IMR-90 (cell line): Measurements from ENCODE around the gene CYP19A1. TPM values are rescaled to one million over a fixed set of nuclear protein-coding genes. Genes with fewer than 3 reads are reported as not detected.

Source experiments
- ATAC-seq: fragments of 200-7000 bp; cut with Tn5 transposase; 2 replicates; pipeline ENCODE4 v1.9.1; 2020; ENCODE audit warnings: low read depth, mild to moderate bottlenecking, moderate library complexity
- BruUV-seq: library from RNA; stranded (reverse); fragments of 400-500 nt; replicated peaks from 2 replicates; lab custom pipeline; 2021; lab: Mats Ljungman, UMichigan
- CTCF ChIA-PET: fragments of 300-600 bp; formaldehyde crosslinking; extraction: SDS; loops from one replicate; lab custom pipeline; 2021; ENCODE audit warnings: antibody characterized with exemption; lab: Yijun Ruan, JAX
- POLR2A ChIA-PET: fragments of 300-600 bp; sonication (Branson Sonifier 250); formaldehyde crosslinking; loops from one replicate; lab custom pipeline; 2022; ENCODE audit warnings: antibody characterized with exemption; ENCODE audit not compliant: unreplicated experiment; lab: Charles Lee
- DNase-seq: peaks from one replicate; pipeline ENCODE4 v3.0.0; 2013
- H2AFZ ChIP-seq: replicated peaks from 2 replicates; pipeline ENCODE3; 2013; ENCODE audit warnings: low read length, mild to moderate bottlenecking; ENCODE audit not compliant: poor library complexity
- H2AK5ac ChIP-seq: 2 replicates; pipeline ENCODE4 v1.6.1; 2013; ENCODE audit warnings: low read depth, low read length, inconsistent platforms
- H2AK9ac ChIP-seq: replicated peaks from 2 replicates; pipeline ENCODE3; 2013; ENCODE audit warnings: mild to moderate bottlenecking, low read depth, low read length, moderate library complexity; ENCODE audit not compliant: poor library complexity
- H2BK120ac ChIP-seq: 2 replicates; pipeline ENCODE4 v1.6.1; 2013; ENCODE audit warnings: low read depth, low read length, inconsistent platforms
- H2BK15ac ChIP-seq: 3 replicates; pipeline ENCODE4 v1.6.1; 2013; ENCODE audit warnings: low read depth, low read length, inconsistent platforms
- H2BK20ac ChIP-seq: 2 replicates; pipeline ENCODE4 v1.6.1; 2013; ENCODE audit warnings: low read depth, mild to moderate bottlenecking, inconsistent platforms, low read length, moderate library complexity
- H2BK5ac ChIP-seq: 2 replicates; pipeline ENCODE4 v1.6.1; 2013; ENCODE audit warnings: mild to moderate bottlenecking, low read depth, low read length, inconsistent platforms; ENCODE audit not compliant: poor library complexity, severe bottlenecking
- H3K14ac ChIP-seq: replicated peaks from 2 replicates; pipeline ENCODE4 v1.6.1; 2013; ENCODE audit warnings: low read depth, low read length, inconsistent platforms
- H3K18ac ChIP-seq: 2 replicates; pipeline ENCODE4 v1.6.1; 2013; ENCODE audit warnings: low read depth, low read length, control low read depth
- H3K23ac ChIP-seq: 2 replicates; pipeline ENCODE4 v1.6.1; 2013; ENCODE audit warnings: low read depth, low read length, inconsistent platforms
- H3K27ac ChIP-seq: 2 replicates; pipeline ENCODE4 v1.5.1; 2013; ENCODE audit warnings: mild to moderate bottlenecking, control low read depth, low read length; ENCODE audit not compliant: insufficient read depth
- H3K27me3 ChIP-seq: 2 replicates; pipeline ENCODE4 v1.6.1; 2013; ENCODE audit warnings: low read length; ENCODE audit not compliant: control insufficient read depth, insufficient read depth
- H3K36me3 ChIP-seq: 2 replicates; pipeline ENCODE4 v1.6.1; 2013; ENCODE audit warnings: low read length, mixed read lengths; ENCODE audit not compliant: control insufficient read depth, insufficient read depth
- H3K4ac ChIP-seq: 2 replicates; pipeline ENCODE4 v1.6.1; 2013; ENCODE audit warnings: low read depth, low read length, inconsistent platforms
- H3K4me1 ChIP-seq: 2 replicates; pipeline ENCODE4 v1.6.1; 2013; ENCODE audit warnings: low read length, mixed read lengths; ENCODE audit not compliant: control insufficient read depth, insufficient read depth
- H3K4me2 ChIP-seq: 2 replicates; pipeline ENCODE4 v1.6.1; 2013; ENCODE audit warnings: low read depth, mild to moderate bottlenecking, control low read depth, low read length, moderate library complexity
- H3K4me3 ChIP-seq: 2 replicates; pipeline ENCODE4 v1.5.1; 2013; ENCODE audit warnings: low read depth, mild to moderate bottlenecking, control low read depth, low read length, moderate library complexity; ENCODE audit not compliant: insufficient read depth
- H3K56ac ChIP-seq: 2 replicates; pipeline ENCODE4 v1.6.1; 2013; ENCODE audit warnings: low read length, inconsistent platforms; ENCODE audit not compliant: insufficient read depth; ENCODE audit errors: extremely low read depth
- H3K79me1 ChIP-seq, 2 experiments: 2 replicates each; pipeline ENCODE4 v1.6.1; 2013; ENCODE audit warnings: low read length in 2 of 2, inconsistent platforms in 1 of 2, low read depth in 1 of 2
- H3K9ac ChIP-seq: 2 replicates; pipeline ENCODE4 v1.6.1; 2013; ENCODE audit warnings: low read depth, low read length, control low read depth
- H3K9me1 ChIP-seq: 2 replicates; pipeline ENCODE4 v1.6.1; 2013; ENCODE audit warnings: low read length, inconsistent platforms; ENCODE audit not compliant: insufficient read depth
- H3K9me3 ChIP-seq: 2 replicates; pipeline ENCODE4 v1.6.1; 2013; ENCODE audit warnings: low read length; ENCODE audit not compliant: control insufficient read depth, insufficient read depth
- H4K20me1 ChIP-seq: 2 replicates; pipeline ENCODE4 v1.6.1; 2013; ENCODE audit warnings: low read length, inconsistent platforms; ENCODE audit not compliant: insufficient read depth
- H4K5ac ChIP-seq: 2 replicates; pipeline ENCODE4 v1.6.1; 2013; ENCODE audit warnings: mild to moderate bottlenecking, low read depth, low read length, control low read depth
- H4K8ac ChIP-seq, 2 experiments: 2 replicates each; pipeline ENCODE4 v1.6.1; 2013; ENCODE audit warnings: low read depth in 2 of 2, low read length in 2 of 2, control low read depth in 1 of 2, inconsistent platforms in 1 of 2
- H4K91ac ChIP-seq: 2 replicates; pipeline ENCODE4 v1.6.1; 2013; ENCODE audit warnings: low read depth, low read length, inconsistent platforms; ENCODE audit not compliant: insufficient read depth
- BHLHE40 ChIP-seq: fragments of 150-350 bp; IDR thresholded peaks from 2 replicates; pipeline ENCODE4 v1.6.1; 2016; ENCODE audit warnings: mild to moderate bottlenecking, low read depth, low read length
- CEBPB ChIP-seq: IDR thresholded peaks from 2 replicates; pipeline ENCODE4 v1.6.1; 2012; ENCODE audit warnings: low read depth, low read length, improper control_type of control experiment
- CHD1 ChIP-seq: IDR thresholded peaks from 2 replicates; pipeline ENCODE4 v1.6.1; 2012; ENCODE audit warnings: low read depth, low read length, improper control_type of control experiment
- FOS ChIP-seq: fragments of 150-350 bp; IDR thresholded peaks from 2 replicates; pipeline ENCODE4 v1.6.1; 2016; ENCODE audit warnings: low read depth, low read length
- MAFK ChIP-seq: IDR thresholded peaks from 2 replicates; pipeline ENCODE4 v1.6.1; 2012; ENCODE audit warnings: low read depth, low read length, improper control_type of control experiment
- MAZ ChIP-seq: IDR thresholded peaks from 2 replicates; pipeline ENCODE4 v1.6.1; 2012; ENCODE audit warnings: low read depth, mild to moderate bottlenecking, low read length, improper control_type of control experiment, moderate library complexity, borderline replicate concordance
- MXI1 ChIP-seq: IDR thresholded peaks from 2 replicates; pipeline ENCODE4 v1.6.1; 2012; ENCODE audit warnings: low read depth, mild to moderate bottlenecking, low read length, moderate library complexity, borderline replicate concordance
- NFE2L2 ChIP-seq: fragments of 150-350 bp; IDR thresholded peaks from 2 replicates; pipeline ENCODE4 v1.6.1; 2016; ENCODE audit warnings: low read depth, mild to moderate bottlenecking, low read length
- POLR2A ChIP-seq: IDR thresholded peaks from 2 replicates; pipeline ENCODE4 v1.6.1; 2012; ENCODE audit warnings: mild to moderate bottlenecking, low read depth, low read length
- RAD21 ChIP-seq: IDR thresholded peaks from 2 replicates; pipeline ENCODE4 v1.6.1; 2012; ENCODE audit warnings: low read length, improper control_type of control experiment
- RCOR1 ChIP-seq: IDR thresholded peaks from 2 replicates; pipeline ENCODE4 v1.6.1; 2012; ENCODE audit warnings: mild to moderate bottlenecking, low read length, improper control_type of control experiment; ENCODE audit not compliant: insufficient replicate concordance
- RFX5 ChIP-seq: IDR thresholded peaks from 2 replicates; pipeline ENCODE4 v1.8.0; 2012; ENCODE audit warnings: low read depth, mild to moderate bottlenecking, low read length, moderate library complexity
- SMC3 ChIP-seq: fragments of 150-350 bp; IDR thresholded peaks from 2 replicates; pipeline ENCODE4 v1.6.1; 2016; ENCODE audit warnings: low read depth, mild to moderate bottlenecking, antibody characterized with exemption, low read length, moderate library complexity
- WGBS, 2 experiments: methylation state at CpG; one replicate each; pipeline versions ENCODE4 v1.1.5 to v1.1.7; 2013; ENCODE audit warnings: missing lambda C conversion rate in 2 of 2; ENCODE audit not compliant: insufficient read length in 1 of 2; ENCODE audit errors: extremely low coverage in 2 of 2; 5-methylcytosine and 5-hydroxymethylcytosine counted together
- dilution Hi-C: fragments of 300-500 bp; cut with HindIII; formaldehyde crosslinking; loops from one replicate; pipeline ENCODE4 v1.14.3; 2018; ENCODE audit warnings: low sequenced_read_pairs; ENCODE audit not compliant: unreplicated experiment
- in situ Hi-C: fragments of 300-500 bp; cut with MboI; formaldehyde crosslinking; loops from 3 replicates; pipeline ENCODE4 v1.14.3; 2019; ENCODE audit warnings: low sequenced_read_pairs, inconsistent platforms, mixed read lengths
- intact Hi-C: fragments of 100-400 bp; cut with micrococcal nuclease; formaldehyde crosslinking; loops from 2 replicates; pipeline ENCODE4 v1.10.0; 2022
- polyA plus RNA-seq, 3 experiments: library from polyadenylated mRNA; depleted of rRNA; stranded (reverse); fragments of >200 nt; gene quantifications; 2 replicates each; pipeline ENCODE4 v1.2.3, GENCODE V29; 2012; ENCODE audit warnings: low replicate concordance in 1 of 3
- total RNA-seq: library from RNA; depleted of rRNA; stranded (reverse); fragments of >200 nt; gene quantifications from 2 replicates; pipeline ENCODE4 v1.2.3, GENCODE V29; 2012
- TF ChIP-seq, protein P1 (sequence below): conservative IDR thresholded peaks from 2 replicates; pipeline ENCODE4 v1.5.1; 2012; ENCODE audit warnings: mild to moderate bottlenecking, low read depth, low read length, improper control_type of control experiment
- TF ChIP-seq, protein P2 (sequence below): fragments of 150-350 bp; IDR thresholded peaks from 2 replicates; pipeline ENCODE4 v1.6.1; 2017; ENCODE audit warnings: mild to moderate bottlenecking, antibody characterized with exemption, low read length, low read depth
- TF ChIP-seq, protein P3 (sequence below): fragments of 150-350 bp; IDR thresholded peaks from 2 replicates; pipeline ENCODE4 v1.6.1; 2016; ENCODE audit warnings: low read depth, mild to moderate bottlenecking, low read length, moderate library complexity, borderline replicate concordance

The CYP19A1 gene
- total and polyA plus RNA-seq, 2 of the 4 experiments (the other 2 are of a cell fraction): not detected

DNA sequence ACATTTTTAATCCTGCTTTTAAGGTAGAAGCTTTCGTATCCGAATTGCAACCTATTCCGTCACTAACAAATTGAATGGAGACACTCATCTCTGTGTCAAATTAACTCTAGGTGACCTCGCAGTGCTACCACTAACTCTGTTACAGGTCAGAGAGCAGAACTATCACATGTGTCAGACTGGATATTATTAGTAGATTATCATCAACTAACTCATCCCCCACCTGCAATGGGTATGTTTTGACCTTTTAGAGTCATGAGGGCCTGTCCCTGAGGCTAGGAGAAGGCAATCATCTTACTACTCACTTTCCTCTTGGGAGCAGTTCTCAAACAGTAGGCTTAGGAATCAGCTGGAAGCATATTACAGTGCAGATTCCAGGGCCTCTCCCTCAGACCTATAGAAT, 5.1 kb upstream of the CYP19A1 start:
- ChIA-PET CTCF (interaction anchor here (0.6 kb wide), 1 partner anchor 781 kb away, joined by 5 read pairs; no protein-coding TSS in a partner anchor), POLR2A (no interaction called here)
- Histone ChIP-seq H3K9me1 (no peaks in the 10 kb centered on the region), H2BK20ac (no peak overlapping the region), H3K4me3 (no peak overlapping the region), H2AK5ac (no peak overlapping the region), H2AFZ (no peak overlapping the region), H3K56ac (no peak overlapping the region), H4K20me1 (no peaks in the 10 kb centered on the region), H3K9ac (no peak overlapping the region), H2BK5ac (no peak overlapping the region), H3K23ac (no peak overlapping the region), H3K27me3 (peaks cover 56% of the 10 kb centered on the region), H3K36me3 (no peaks in the 10 kb centered on the region), H3K4ac (no peak overlapping the region), H4K5ac (no peak overlapping the region), H3K18ac (no peak overlapping the region), H3K27ac (no peak overlapping the region), H3K4me2 (no peak overlapping the region), H3K4me1 (no peaks in the 10 kb centered on the region; the same call in 1 of the 2 replicates), H3K14ac (no peak overlapping the region), H3K9me3 (no peaks in the 10 kb centered on the region), H2BK15ac (no peak overlapping the region), H2AK9ac (no peak overlapping the region), H3K79me1 (no peaks in the 10 kb centered on the region), H2BK120ac (no peak overlapping the region), H4K91ac (no peak overlapping the region), H4K8ac (no peak overlapping the region)
- in situ Hi-C loops: no loop called here
- WGBS, 2 experiments: no CpG with 5 or more reads among the region's 4 CpGs
- ATAC-seq (no peak), DNase-seq (no peak)
- no TSS peak for BruUV-seq
- intact Hi-C loops: no loop called here
- TF ChIP-seq, protein P1, sequence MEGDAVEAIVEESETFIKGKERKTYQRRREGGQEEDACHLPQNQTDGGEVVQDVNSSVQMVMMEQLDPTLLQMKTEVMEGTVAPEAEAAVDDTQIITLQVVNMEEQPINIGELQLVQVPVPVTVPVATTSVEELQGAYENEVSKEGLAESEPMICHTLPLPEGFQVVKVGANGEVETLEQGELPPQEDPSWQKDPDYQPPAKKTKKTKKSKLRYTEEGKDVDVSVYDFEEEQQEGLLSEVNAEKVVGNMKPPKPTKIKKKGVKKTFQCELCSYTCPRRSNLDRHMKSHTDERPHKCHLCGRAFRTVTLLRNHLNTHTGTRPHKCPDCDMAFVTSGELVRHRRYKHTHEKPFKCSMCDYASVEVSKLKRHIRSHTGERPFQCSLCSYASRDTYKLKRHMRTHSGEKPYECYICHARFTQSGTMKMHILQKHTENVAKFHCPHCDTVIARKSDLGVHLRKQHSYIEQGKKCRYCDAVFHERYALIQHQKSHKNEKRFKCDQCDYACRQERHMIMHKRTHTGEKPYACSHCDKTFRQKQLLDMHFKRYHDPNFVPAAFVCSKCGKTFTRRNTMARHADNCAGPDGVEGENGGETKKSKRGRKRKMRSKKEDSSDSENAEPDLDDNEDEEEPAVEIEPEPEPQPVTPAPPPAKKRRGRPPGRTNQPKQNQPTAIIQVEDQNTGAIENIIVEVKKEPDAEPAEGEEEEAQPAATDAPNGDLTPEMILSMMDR: no peak
- no peak for TF ChIP-seq RCOR1
- no peak for TF ChIP-seq MAFK
- TF ChIP-seq FOS: no peak
- no peak for TF ChIP-seq RFX5
- no peak for TF ChIP-seq BHLHE40
- no peak for TF ChIP-seq CEBPB
- no peak for TF ChIP-seq CHD1
- TF ChIP-seq, protein P2, sequence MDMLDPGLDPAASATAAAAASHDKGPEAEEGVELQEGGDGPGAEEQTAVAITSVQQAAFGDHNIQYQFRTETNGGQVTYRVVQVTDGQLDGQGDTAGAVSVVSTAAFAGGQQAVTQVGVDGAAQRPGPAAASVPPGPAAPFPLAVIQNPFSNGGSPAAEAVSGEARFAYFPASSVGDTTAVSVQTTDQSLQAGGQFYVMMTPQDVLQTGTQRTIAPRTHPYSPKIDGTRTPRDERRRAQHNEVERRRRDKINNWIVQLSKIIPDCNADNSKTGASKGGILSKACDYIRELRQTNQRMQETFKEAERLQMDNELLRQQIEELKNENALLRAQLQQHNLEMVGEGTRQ: no peak
- TF ChIP-seq POLR2A: no peak
- TF ChIP-seq, protein P3, sequence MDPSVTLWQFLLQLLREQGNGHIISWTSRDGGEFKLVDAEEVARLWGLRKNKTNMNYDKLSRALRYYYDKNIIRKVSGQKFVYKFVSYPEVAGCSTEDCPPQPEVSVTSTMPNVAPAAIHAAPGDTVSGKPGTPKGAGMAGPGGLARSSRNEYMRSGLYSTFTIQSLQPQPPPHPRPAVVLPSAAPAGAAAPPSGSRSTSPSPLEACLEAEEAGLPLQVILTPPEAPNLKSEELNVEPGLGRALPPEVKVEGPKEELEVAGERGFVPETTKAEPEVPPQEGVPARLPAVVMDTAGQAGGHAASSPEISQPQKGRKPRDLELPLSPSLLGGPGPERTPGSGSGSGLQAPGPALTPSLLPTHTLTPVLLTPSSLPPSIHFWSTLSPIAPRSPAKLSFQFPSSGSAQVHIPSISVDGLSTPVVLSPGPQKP: no peak
- TF ChIP-seq MAZ: no peak
- TF ChIP-seq RAD21: no peak
- no peak for TF ChIP-seq MXI1
- TF ChIP-seq NFE2L2: no peak
- TF ChIP-seq SMC3: no peak
- dilution Hi-C loops: no loop called here
